ENCODE data around the gene ST3GAL4.

DNA sequence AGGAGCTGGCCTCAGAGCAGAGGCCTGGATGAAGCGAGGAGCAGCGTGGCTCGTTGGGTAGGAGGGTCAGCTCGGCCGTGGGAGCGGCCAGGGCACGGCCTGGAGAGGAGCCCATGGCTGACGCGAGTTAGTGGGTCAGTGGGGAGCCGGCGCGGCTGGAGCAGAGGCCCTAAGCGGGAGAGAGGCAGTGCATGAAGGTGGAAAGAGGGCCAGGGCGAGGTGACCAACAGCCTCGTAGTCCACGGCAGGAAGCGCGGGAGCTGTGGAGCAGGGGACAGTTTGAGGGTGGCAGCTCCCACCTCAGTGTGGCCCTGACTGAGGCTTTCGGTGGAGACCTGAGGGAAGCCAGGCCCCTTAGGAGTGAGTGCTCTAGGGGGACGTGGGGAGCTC lies 27.5 kb upstream of the ST3GAL4 start:
- TF ChIP-seq, protein P1, sequence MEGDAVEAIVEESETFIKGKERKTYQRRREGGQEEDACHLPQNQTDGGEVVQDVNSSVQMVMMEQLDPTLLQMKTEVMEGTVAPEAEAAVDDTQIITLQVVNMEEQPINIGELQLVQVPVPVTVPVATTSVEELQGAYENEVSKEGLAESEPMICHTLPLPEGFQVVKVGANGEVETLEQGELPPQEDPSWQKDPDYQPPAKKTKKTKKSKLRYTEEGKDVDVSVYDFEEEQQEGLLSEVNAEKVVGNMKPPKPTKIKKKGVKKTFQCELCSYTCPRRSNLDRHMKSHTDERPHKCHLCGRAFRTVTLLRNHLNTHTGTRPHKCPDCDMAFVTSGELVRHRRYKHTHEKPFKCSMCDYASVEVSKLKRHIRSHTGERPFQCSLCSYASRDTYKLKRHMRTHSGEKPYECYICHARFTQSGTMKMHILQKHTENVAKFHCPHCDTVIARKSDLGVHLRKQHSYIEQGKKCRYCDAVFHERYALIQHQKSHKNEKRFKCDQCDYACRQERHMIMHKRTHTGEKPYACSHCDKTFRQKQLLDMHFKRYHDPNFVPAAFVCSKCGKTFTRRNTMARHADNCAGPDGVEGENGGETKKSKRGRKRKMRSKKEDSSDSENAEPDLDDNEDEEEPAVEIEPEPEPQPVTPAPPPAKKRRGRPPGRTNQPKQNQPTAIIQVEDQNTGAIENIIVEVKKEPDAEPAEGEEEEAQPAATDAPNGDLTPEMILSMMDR (IDR thresholded peaks at IDR 0.05): no peak
- no peak for TF ChIP-seq POLR2A (IDR thresholded peaks at IDR 0.05)

All from right lobe of liver (tissue), 4 donors.